HK-2 (cell line): ENCODE measurements around the gene IL1R2.

Experiments used
- DNase-seq: peaks from one replicate; pipeline ENCODE4 v3.0.0-alpha.2; 2018; ENCODE audit not compliant: unreplicated experiment

Gene IL1R2

DNA sequence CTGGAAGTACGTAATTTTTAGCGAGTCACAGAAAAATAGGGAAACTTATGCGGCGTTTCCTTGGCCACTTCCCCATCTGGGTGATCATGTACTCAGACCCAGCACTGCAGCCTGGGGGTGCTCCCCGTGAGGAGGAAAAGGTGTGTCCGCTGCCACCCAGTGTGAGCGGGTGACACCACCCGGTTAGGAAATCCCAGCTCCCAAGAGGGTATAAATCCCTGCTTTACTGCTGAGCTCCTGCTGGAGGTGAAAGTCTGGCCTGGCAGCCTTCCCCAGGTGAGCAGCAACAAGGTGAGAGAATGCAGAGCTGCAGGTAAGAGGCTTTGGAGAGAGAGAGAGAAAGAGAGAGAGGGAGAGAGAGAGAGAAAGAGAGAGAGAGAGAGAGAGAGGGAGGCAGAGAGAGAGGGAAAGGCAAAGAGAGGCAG lies at the start of gene IL1R2:
IL1R2 (plus strand) TSS at position 240 of the 425 bp plus-strand sequence. CDS start 16,616 bp downstream, outside the sequence.
- DNase-seq, result no peak

DNA sequence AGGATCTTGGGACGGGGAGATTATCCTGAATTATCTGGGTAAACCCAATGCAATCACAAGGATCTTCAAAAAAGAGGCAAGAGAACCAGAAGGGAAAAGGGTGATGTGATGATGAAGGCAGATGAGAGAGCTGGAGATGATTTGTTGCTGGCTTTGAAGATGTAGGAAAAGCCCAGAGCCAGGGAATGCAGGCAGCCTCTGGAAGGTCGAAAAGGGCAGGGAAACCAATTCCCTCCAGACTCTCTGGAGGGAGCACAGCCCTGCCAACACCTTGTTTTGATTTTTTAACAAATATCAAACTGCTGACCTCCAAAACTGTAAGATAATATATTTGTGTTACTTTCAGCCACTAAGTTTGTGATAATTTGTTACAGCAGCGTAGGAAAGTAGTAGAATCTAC lies 48.9 kb upstream of the IL1R2 start:
- no peak for DNase-seq

GRCh38 chr2:101946372-101947039 lies 45.3 kb upstream of the IL1R2 start:
- DNase-seq, result no peak

DNA sequence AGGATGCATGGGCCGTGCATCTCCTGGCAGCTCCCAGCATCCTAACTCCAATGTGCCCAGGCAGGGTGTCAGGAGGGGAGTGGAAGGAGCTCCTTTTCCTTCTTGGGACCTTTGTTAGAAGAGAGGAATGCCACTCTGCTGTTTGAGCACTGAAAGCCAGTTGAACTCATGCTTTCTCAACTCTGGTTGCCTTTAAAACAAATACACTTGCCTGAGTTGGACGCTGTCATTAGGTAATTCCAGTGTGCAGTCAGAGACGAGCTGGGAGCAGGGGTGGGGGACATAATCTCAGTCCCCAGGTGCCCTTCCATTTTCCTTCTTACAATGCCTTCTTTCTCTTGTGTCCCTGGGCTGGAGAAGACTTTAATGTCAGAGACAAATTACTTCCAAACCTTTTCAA lies 44.4 kb upstream of the IL1R2 start:
- no peak for DNase-seq

- DNase-seq, result no peak
Measured at GRCh38 chr2:101948625-101949155, 43.1 kb upstream of the IL1R2 start.

- DNase-seq, result no peak
Measured at GRCh38 chr2:101949304-101949703, 42.5 kb upstream of the IL1R2 start.

- no peak for DNase-seq
Measured at GRCh38 chr2:101951296-101951695, 40.5 kb upstream of the IL1R2 start.

- no peak for DNase-seq
Measured at GRCh38 chr2:101952551-101952950, 39.2 kb upstream of the IL1R2 start.

DNA sequence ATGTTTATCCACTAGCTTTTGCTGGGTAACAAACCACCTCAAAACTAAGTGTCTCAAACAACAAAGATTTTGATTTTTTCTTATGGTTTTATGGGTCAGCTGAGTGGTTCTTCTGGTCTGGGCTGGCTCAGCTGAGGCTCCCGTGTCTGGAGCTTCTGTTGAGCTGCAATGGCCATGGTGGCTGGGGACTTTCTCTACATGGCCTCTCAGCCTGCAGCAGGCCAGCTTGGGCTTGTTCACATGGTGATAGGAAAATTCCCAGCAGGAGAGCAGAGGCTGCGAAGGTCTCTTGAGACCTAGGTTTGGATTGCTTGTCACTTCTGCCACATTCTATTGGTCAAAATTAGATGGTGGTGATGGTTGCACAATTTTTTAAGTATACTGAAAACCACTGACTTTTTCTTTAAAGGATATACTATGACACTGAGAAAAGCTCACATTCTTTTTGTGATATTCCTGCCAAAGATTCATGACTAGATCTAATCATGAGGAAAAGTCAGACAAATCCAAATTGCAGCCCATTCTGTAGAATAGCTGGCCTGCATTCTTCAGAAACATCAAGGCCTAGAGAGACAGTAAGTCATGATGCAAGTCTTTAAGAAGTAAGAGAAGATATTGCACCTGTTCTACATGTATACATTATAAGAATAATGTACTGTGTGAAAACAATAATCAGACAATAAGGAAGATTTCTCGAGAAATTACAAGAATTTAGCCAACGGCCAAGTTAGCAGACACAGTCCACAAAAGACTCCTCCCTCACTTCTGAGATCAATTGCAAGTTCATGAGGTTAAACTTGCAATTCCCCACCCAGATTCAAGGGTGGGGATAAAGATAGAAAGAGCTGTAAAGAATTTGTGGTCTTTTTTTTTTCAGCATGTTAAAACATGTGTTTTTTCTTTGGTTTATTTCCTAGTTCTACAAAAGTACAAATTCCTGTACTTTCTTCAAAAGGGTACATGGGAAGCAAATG lies 35.0 kb upstream of the IL1R2 start:
- DNase-seq, result no peak

GRCh38 chr2:101958061-101958460 lies 33.7 kb upstream of the IL1R2 start:
- no peak for DNase-seq

DNA sequence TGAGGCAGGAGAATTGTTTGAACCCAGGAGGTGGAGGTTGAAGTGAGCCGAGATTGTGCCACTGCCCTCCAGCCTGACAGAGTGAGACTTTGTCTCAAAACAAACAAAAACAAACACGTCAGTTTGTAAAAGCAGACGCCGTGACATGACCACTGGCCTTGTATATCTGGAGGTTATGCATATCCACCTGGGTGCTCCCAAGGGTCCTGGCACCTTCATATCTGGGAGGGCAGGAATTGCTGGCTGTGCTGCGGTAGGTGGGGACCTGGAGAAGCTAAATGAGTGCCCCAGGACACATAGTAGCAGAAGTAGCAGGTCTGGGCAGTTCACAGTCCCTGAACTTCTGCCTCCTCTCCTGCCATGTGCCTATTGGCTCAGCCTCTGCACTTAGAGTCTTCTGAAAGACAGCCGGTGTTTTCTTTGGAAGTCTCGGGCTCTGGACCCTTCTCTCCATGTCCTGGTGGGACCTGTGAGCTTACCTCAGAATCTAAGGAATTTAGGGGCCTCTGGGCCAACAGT lies 30.9 kb upstream of the IL1R2 start:
- DNase-seq, result no peak

- no peak for DNase-seq
Measured at GRCh38 chr2:101961338-101962191, 30.2 kb upstream of the IL1R2 start.

GRCh38 chr2:101962309-101962708 lies 29.5 kb upstream of the IL1R2 start:
- DNase-seq, result no peak

DNA sequence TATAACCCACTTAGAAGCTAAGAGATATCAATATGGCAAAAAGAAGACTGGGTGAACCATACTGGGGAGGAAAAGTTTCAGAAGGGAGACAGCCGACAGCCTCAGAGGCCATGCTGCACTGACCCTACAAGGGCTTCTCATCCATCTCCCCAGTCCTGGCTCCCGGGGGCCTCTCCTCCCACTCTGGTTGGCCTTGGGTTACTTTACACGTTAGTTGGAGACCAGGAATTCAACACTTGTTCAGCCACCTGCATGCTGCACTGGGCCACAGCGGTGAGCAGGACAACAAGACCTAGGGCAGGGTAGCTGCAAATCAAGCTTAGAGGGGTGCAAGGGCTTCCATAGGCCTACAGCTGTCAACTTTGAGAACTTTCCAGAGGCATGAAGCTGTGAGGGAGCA lies 28.6 kb upstream of the IL1R2 start:
- no peak for DNase-seq

GRCh38 chr2:101967826-101968513 lies 23.8 kb upstream of the IL1R2 start:
- no peak for DNase-seq

GRCh38 chr2:101969723-101970122 lies 22.0 kb upstream of the IL1R2 start:
- DNase-seq, result no peak

DNA sequence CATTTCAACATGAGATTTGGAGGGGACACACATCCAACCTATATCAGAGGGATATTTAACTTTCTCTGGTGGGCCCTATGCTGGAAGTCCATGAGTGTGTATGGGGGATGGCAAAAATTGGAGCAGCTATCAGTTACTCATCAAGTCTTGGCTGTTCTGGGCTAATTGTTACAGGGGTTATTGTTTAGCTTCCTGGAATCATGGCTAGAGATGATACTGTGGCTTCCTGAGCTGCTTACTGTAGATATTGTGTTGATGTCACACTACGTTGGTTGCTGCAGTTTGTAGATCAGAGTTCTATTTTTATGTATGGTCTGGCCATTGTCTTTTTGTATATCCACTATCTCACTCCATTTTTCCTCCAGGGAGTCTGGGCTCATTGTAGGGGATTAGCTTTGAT lies 20.9 kb upstream of the IL1R2 start:
- no peak for DNase-seq

DNA sequence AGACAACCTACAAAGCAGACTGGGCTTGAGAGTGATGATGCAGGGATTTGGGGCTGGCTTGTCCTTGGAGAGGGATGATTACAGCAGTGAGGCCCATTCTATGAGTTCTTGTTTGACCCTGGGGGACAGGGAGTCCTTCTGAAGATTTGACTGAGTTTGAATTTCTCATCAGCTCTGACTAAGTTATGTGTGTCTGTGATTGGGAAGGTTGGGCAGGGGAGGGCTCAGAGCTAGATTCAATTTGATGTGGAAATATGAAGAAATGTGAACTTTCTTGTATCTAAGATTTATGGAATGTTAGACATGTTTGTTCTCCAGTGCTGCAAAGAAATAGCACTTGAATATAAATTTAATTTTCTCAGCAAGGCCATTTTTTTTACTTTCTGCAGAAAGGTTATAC lies 19.9 kb upstream of the IL1R2 start:
- DNase-seq, result no peak

GRCh38 chr2:101972621-101973434 lies 18.9 kb upstream of the IL1R2 start:
- no peak for DNase-seq

- no peak for DNase-seq
Measured at GRCh38 chr2:101974663-101975062, 17.1 kb upstream of the IL1R2 start.
